GM13977 (cell line): ENCODE measurements around the gene WWOX.
"Not testable (repeated sequence)": the region's sequence is repeated elsewhere in the genome, so short reads cannot be mapped to it uniquely, and the experiment has no call there.

Experiments
- DNase-seq: peaks from one replicate; pipeline ENCODE4 v3.0.0; 2012; ENCODE audit warnings: low spot score
- CTCF ChIP-seq: IDR thresholded peaks from 2 replicates; pipeline ENCODE4 v1.5.1; 2012; ENCODE audit warnings: mild to moderate bottlenecking, control low read depth; ENCODE audit not compliant: insufficient read depth; ENCODE audit errors: extremely low read depth, missing control alignments
- in situ Hi-C: fragments of 300-500 bp; cut with MboI; formaldehyde crosslinking; loops from one replicate; pipeline ENCODE4 v1.12.0; 2022; ENCODE audit warnings: low sequenced_read_pairs, low pct_unique_long_range_greater_than_20kb, mixed read lengths, inconsistent platforms; ENCODE audit not compliant: unreplicated experiment

The WWOX gene

GRCh38 chr16:78596996-78597422 lies 497.6 kb downstream of the WWOX start:
- DNase-seq, result no peak
- TF ChIP-seq CTCF, result no peak
- in situ Hi-C loops, result no loop called here

- DNase-seq, result no peak
- TF ChIP-seq CTCF, result no peak
- in situ Hi-C loops, result no loop called here
Measured at GRCh38 chr16:78597809-78598570, 498.5 kb downstream of the WWOX start.

- no peak for DNase-seq
- TF ChIP-seq CTCF, result no peak
- in situ Hi-C loops, result no loop called here
Measured at GRCh38 chr16:78599271-78599670, 499.8 kb downstream of the WWOX start.

- in situ Hi-C loops, DNase-seq: not testable (repeated sequence)
Measured at GRCh38 chr16:78604423-78605062, 505.1 kb downstream of the WWOX start.

- no peak for DNase-seq
- in situ Hi-C loops, result no loop called here
- no peak for TF ChIP-seq CTCF
Measured at GRCh38 chr16:78605548-78606101, 506.2 kb downstream of the WWOX start.

- no peak for DNase-seq
- TF ChIP-seq CTCF, result no peak
- in situ Hi-C loops, result no loop called here
Measured at GRCh38 chr16:78606545-78606944, 507.1 kb downstream of the WWOX start.

- TF ChIP-seq CTCF, result no peak
- in situ Hi-C loops, result no loop called here
- no peak for DNase-seq
Measured at GRCh38 chr16:78607022-78607421, 507.6 kb downstream of the WWOX start.
